Frontal cortex (tissue), 4 donors: ENCODE data around the gene MAMLD1. TPM values are rescaled to one million over a fixed set of nuclear protein-coding genes. Genes with fewer than 3 reads are reported as not detected.

Source experiments
- DNase-seq, 2 donors: peaks; one replicate each; pipeline ENCODE4 v3.0.0; 2012; ENCODE audit warnings: low spot score in 2 of 2
- FAIRE-seq: peaks from 2 replicates; lab custom pipeline; 2012; peaks lifted over from hg19 to GRCh38; lab: Jason Lieb, UNC
- total RNA-seq: library from RNA; depleted of rRNA; stranded (reverse); fragments of >200 nt; gene quantifications from one replicate; pipeline ENCODE4 v1.2.3, GENCODE V29; 2014
- donor health status: control.
- donor health status: control.
- donor health status: control.

The MAMLD1 gene
- total RNA-seq, 1 donor from 2014 or later = 2.4 TPM

DNA sequence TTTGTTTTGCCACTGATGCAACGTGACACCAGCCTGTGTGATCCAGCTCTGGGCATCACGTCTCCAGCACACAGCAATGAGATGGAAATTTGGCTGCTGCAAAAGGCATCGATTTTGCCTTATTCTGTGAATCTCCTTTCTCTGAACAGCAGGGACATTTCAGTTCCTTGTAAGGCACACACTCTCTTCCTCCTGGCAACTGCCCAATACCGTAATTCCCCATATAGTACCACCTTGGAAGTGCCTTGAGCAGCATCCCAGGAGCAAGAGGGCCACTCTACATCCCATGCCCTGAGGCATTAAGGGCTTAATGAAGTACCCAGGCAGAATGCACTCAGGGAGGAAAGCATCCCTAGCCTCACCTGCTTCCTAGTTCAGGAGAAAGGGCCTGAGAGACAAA lies 10.5 kb upstream of the MAMLD1 start:
- DNase-seq (no peak), FAIRE-seq (no peak)

DNA sequence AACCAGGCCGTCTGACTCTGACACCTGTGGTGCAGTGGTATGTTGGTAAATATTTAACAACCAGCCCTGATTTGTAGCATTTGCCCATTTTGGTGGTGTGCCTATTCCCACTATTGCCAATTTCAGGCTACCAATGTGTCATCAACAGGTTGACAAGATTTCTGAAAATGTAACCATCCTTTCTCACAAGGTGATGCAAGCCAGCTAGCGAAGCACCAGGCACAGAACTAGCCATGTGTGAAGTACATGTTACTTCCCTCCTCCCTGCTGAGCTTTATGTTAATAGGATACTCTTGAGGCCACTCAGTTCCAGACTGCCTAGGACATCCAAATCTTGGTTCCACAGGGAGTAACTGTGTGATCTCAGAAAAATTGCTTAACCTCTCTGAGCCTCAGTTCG lies 7.2 kb upstream of the MAMLD1 start:
- no peak for FAIRE-seq

DNA sequence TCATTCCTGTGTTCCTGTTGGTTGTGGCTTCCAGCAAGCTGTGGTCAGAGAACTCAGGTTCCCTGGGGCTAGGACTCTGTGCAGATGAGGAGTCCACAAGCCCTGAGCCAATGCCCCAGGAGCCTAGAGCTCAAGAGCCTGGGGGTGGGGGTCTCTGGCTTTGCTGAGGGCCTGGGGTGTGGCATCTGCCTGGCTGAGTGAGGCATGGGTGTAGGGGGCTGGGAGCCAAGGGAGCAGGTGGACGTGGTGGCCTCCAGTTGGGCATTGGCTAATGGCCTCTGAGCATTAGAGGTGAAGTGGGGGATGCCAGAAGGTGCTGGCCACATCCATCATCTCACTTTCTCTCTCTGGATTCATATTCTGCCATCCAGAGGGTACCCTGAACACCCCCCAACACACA lies 5.3 kb upstream of the MAMLD1 start:
- FAIRE-seq = no peak

More for the DNA sequence above, 7.2 kb upstream of the MAMLD1 start:
- DNase-seq = no peak

DNA sequence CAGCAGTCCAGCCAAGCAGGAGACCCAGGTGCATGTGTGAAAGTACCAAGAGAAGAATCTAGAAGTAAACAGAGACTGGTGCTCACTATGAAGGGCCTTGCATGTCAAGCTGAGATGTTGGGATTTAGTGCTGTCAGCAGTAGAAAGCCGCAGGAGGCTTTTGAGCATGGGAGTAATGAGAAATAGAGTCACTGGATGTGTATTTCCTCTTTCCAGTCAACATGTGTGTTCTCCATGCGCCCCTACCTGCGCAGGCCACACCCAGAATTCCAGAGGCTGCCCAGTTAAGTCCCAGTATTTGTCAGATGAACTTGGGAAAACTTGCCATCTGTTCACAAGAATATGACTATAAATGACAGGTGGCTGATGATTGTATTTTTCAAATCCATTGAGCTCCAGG lies 4.5 kb upstream of the MAMLD1 start:
- no peak for DNase-seq
- FAIRE-seq = no peak

More for the DNA sequence above, 5.3 kb upstream of the MAMLD1 start:
- no peak for DNase-seq

DNA sequence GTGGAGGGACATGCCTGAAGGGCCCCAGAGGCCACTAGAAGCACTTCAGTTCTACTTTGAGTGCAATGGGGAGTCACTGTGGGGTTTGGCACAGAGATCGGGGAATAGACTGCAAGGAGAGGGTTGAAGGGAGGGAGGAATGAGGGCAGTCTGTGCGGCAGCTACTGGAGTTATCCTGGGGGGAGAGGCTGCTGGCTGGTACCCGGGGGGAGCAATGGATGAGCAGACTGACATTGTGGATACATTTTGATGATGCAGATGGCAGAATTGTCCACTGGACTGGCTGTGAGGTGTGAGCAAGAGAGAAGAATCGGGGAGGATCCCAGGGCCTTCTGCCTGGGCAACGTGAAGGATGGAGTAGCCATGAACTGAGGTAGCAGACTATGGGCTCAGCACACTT lies 2.8 kb upstream of the MAMLD1 start:
- DNase-seq = no peak
- FAIRE-seq = no peak

DNA sequence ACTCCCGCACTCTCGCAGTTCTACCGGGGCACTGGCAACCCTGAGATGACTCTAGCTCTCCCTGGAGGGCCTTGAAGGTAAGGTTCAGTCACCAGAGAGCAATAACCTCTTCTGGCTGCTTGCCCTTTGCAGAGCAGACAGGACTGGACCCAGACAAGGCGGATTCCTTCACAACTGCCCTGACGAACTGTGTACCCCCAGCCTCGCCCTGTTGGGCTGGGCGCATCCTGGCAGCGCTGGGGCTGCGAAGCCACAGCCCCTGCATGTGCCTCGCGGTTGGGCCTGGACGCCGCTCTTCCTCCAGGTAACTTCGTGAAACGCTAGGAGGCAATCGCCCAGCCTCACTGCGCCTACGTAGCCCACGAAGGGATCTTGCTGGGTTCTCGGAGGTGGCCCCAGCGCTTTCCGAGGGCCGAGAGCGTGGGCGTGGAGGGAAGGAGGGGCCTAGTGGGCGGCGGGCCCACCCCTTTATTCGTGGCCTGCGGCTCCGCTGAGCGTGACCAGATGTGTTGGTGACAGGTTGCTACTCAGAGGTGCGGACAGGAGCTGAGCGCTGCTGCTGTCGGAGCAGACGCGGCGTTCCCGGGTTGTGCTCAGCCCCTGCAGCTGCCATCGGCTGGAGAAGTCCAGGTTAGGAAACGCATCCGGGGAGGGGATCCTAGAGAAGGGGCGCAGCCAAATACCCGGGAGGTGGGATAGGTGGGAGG lies 1.9 kb upstream of the MAMLD1 start:
- no peak for FAIRE-seq
- DNase-seq = no peak

DNA sequence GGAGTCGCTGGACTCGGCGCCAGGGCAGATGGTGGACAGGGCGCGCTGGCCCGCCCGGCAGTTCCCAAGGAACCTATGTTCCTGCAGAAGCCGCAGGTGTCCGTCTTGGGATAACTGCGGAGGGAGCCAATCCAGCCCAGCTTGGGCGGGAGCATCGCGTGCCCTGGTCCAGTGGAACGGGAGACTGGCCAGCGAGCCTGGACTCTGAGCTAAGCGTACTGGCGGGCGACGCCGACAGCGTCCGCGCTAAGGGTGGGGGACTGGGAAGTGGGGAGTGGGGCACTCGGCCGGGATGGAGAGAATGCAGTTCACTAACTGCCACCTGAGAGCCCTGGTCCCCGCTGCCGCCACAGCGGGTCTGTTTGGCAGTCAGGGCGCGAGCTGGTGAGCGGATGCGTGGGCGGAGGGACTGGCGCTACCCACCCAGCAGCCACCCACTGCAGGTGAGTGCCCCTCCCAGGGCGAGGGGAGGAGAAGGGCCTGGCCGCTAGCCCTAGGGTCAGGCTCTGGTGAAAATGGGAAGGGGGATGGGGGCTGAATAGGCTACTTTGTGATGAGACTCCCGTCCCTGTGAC lies 1.3 kb upstream of the MAMLD1 start:
- peak in 1 of 2 donors; percentile 20 for DNase-seq
- no peak for FAIRE-seq

DNA sequence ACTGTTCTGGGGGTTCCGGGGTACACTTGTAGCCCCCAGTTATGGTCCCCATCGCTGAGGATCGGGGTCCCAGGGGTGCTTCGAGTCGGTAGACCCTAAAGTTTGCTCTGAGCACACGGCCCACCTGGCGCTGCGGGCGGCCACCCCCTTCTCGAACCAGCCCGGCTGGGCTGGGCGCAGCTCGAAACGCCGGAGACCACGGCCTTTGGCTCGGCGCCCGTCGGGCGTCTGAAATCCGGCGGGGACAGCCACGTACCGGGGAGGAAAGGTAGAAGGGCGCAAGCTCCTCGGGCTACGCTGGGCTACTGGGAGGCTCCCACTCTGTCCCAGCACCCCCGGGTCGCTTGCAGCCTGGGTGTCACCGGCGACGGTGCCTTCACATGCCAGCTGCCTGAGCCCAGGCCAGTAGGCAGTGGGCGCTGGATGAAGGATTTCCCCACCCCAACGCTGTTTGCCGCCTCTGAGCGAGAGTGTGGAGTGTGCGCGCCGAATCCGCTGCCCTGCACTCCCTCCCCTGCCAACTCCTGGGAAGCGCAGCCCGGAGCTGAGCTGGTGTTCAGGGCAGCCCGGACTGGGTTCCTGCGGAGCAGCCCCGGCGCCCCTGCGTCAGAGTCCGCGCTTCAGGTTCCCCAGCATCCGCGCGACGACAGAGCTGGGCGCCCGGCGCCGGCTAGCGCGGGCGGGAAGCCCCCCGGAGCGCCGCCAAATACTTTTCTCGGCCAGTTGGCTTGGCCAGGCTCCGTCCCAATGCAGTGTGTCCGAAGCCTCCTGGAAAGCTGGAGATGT lies 637 bp downstream of the MAMLD1 start:
- DNase-seq = peak in 1 of 2 donors; percentile 42
- FAIRE-seq = no peak

DNA sequence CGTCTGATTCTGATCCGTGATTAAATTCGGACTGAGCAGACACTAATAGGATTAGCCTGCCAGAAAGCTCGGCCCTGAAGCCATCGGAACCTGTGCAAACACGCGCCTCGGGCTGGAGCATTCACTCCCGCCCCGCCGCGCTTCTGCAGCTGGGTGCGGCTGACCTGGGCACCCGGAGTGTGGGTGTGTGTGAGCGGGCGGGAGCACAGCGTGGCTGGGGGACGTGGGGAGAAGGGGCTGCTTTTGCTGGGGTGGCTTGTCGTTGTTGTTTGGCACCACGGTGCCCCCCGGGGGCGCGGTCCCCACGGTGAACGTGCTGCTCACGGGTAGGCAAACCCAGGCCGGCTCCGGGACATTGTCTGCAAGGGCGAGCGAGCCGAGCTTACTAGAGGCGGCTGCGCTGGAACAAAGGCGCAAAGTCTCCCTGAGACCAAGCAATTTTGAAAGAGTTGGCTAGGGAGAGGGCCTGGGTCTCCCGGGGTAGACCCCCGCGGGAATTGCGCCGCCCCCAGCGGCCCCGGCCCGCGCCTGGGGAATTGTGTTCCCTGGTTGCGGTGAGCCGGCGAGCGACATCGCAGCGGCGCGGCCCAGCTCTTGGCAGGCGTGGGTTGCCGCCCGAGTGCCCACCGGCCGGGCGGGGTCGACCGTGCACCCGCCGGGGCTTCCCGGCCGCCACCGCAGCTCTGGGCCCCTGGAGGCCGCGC lies 1.4 kb downstream of the MAMLD1 start:
- FAIRE-seq (no peak), DNase-seq (peak in 1 of 2 donors; percentile 40)

DNA sequence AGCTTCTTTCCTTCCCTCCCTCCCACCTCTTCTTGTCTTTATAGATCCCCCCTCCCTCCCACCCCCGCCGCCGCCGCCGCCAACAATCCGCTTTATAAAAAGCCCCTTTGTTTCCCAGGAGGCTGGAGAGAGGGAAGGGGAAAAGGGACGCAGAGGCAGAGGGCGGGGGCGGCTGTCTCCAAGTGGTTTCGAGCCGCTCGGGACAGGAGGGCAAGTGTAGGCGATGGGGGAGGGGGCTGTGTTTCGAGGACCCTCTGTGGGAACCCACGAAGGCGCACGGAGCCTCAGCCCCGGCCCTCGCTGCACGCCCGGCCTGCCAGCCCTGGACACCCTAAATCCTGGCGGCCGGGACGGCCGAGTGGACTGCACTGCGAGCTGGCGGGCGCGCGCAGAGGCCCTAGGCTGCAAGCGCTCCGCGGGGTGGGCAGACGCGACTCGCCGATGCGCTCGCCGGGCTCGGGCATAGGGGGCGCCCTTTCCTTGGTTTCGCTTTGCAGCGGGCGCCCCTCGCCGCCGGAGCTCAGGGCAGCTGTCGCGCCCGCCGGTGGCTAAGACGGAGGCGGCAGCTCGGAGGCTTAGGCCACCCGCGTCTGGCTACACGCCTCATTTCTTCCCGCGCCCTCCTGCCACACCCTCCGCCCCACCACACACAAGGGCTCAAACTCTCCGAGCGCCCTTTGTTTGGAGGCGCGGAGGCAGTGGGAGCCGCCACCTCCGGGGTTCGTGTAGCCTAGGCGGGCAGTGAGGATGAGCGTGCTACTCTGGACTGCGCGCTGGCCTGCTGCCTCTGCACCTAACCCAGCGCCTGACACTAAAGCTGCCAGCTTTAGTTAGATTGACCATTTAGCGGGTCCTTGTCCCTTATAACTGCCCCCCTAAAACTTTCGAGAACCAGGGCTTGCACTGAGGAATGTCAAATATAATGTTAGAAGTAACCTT lies 2.2 kb downstream of the MAMLD1 start:
- DNase-seq (peak; percentile 50 to 61), FAIRE-seq (no peak)

DNA sequence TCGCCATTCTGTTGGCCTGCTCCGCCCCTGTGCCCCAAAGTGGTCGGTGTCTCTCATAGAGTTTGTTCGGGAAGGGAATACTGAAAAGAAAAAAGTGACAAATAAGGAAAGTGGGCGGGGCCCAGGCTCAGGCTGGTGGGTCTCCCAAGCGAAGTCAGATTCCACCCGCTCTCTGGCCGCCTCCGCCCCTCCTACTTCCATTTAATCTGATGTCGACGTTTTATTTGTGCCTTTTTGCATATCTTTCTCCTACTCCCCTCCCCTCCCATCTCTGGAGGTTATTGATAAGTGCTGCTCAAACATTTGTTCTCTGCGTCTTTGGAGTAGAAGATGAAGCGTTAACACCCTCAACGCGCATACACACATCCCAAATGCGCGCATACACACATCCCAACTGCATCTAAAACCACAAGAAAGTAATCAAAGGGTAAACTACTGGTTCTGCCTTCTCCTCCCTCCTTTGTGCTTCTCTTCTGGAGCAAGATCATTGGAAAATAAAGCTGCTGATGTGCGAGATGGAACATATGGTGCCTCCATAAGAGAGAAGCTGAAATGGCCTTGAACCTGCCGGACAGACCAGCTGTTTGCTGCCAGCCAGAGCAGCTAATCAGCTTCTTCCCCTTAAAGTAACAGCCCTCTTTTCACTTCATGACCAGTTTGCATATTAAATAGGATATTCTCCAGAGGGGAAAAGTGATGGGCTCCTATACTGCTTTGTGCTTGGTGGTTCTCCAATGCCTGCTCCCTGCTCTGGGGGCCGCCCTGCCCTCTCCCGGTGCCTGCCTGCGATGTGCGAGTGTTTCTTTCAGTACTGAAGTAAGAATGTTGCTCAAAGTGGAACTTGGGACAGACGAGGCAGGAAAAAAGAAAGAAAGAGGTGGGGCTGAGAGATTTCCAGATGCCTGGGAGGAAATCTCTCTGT lies 3.1 kb downstream of the MAMLD1 start:
- FAIRE-seq (no peak), DNase-seq (no peak)

DNA sequence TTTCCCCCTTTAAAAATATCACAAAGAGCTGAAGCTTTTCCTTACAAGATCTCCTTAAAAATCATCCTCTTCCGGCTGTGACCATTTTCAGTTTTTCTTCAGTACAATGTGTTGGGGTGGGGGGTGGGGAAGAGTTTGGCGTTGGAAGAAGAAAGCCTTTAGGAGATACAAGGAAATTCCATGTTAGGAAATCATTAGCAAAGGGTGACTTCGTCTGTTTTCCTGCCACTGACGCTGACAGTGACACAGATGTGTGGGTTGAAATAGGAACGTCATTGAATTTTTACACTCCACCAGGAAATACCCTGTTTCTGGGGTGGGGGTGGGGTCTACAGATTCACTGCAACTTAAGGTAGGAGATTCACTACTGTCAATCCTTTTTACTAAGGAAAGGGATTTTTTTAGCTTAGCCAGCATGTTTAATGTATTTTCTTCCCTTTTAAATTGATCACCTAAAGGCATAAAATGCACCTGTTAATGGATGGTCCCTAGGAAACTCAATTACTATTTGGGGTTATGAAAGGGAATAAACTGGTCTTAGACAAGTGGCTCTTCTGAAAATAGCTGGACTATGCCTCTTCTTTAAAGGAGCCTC lies 3.9 kb downstream of the MAMLD1 start:
- FAIRE-seq (no peak), DNase-seq (no peak)

DNA sequence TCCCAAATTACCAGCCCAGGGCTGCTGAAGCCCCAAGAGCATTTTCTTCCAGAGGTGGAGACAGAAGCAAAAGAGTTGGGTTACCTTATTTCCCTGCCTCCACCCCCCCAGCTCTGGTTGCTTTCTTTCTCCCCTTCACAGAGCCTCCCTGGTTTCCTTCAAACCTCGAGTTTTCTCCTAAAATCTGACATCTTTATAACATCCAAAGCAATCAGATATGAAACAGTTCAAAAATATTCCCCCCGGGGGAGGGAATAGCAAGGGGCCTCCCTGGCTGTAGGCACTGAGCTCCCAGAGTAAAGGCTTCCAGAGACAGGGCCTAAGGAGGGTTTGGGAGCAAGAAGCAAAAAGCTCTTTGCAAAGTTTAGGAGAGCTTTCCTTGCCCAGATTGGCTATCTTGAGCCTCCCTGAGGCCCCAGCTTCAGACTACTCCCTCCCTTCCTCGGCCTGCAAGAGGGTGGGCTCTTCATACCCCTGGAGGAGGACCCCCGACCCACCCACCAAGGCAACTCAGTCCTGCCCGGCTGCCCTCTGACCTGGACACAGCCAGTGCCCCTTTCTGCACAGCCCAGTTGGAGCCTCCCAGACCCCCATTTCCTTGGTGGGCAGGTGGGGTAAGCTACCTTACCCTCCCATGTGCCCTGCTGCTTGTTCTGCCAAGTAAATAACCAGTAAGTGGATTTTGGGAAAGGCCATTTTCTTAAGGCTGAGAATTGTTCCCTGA lies 7.6 kb downstream of the MAMLD1 start:
- DNase-seq (no peak), FAIRE-seq (no peak)

DNA sequence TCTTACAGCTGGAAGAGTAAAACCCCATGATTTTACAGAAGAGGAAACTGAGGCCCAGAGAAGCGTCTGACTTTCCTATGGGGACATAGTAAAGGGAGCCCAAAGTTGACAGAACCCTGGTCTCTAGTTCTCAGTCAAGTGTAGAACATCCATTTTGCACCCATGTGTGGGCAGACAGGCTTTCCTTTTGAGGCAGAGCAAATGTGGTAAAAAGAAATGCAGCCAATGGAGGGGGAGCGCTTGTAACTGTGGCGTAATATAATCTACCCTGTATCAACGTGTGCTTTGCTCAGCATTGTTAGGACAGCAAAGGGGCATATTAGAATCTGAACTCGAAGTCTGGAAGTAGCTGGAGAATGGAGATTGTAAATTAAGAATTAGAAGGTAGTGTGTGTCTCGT lies 8.8 kb downstream of the MAMLD1 start:
- FAIRE-seq = no peak

DNA sequence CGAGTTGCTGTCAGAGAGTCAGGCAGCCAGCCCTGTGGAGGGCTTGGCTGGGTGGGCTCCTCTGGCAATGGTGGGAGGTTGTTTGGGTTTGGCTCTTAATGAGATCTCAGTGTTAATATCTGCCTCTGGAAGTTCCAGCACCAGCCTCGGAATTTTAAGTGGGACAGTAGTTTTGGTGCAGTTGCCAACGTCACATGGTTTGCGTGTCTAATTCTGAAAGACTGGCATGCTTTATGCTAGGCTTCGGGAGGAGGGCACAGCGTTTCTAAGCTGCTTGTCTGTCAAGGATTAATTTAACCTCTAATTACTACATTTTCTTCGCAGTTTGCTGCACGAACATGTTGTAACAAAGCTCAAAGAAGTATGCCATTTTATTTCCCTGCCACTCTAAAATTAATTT lies 9.2 kb downstream of the MAMLD1 start:
- DNase-seq (no peak), FAIRE-seq (no peak)

More for the DNA sequence above, 8.8 kb downstream of the MAMLD1 start:
- DNase-seq = no peak

DNA sequence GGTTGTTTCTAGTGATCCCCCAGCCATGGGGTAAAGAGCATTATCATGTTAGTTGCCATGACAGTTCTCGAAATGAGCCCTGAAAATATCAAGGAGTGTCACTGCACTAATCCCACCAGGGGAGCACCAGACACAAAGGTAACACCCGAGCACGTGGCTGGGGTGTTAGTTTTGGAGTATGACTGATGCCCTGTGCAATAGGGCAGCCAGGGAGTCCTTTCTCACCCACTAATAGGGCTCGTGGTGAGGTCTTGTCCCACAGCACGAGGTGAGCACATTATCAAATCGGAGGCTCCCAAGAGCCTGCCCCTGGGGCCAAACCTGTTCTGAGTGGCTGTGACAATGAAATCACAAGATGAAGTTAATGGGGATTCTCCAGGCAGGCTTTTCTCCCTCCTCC lies 9.6 kb downstream of the MAMLD1 start:
- no peak for FAIRE-seq
- DNase-seq = no peak

DNA sequence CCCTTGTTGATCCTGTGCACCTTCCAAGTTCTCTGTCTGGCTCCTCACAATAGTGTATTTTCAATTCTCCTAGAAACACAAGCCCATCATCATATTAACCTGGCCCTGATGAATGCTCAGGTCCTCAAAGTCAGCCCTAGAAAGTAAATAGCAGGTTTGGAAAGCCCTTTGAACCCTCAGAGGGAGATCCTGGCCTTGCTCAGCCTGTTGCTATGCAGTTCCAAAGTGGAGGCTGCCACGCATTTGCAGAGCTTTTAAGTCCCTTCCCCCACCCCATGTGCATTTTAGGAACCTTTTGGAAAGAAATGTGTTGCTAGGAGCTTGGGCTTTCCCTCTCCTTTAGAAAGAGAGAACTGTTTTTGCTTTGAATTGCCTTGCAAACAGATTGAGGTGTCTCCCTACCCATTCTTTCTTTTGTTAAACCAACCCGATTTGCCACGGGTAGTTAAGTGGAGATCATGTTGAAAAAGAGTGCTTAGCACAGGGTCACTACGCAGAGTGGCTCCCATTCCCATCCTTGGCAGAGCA lies 12.2 kb downstream of the MAMLD1 start:
- no peak for FAIRE-seq
- DNase-seq = no peak
